ENCODE measurements around the gene PDGFC.
"Not testable (repeated sequence)": the region's sequence is repeated elsewhere in the genome, so short reads cannot be mapped to it uniquely, and the experiment has no call there.

PDGFC gene

GRCh38 chr4:156901871-156902270 lies 69.7 kb downstream of the PDGFC start:
- DNase-seq (ENCODE audit: low spot score), result peak; percentile 50

- DNase-seq (ENCODE audit: low spot score), result no peak
These were observed 73.1 kb downstream of the PDGFC start for GRCh38 chr4:156898373-156899117.

- DNase-seq (ENCODE audit: low spot score), result no peak
These were observed 75.1 kb downstream of the PDGFC start for GRCh38 chr4:156896527-156896926.

- DNase-seq (ENCODE audit: low spot score), result no peak
These were observed 77.4 kb downstream of the PDGFC start for GRCh38 chr4:156894234-156894633.

GRCh38 chr4:156892805-156893204 lies 78.8 kb downstream of the PDGFC start:
- no peak for DNase-seq (ENCODE audit: low spot score)

- DNase-seq (ENCODE audit: low spot score), result peak; percentile 33
These were observed 81.7 kb downstream of the PDGFC start for GRCh38 chr4:156889616-156890594.

GRCh38 chr4:156888762-156889161 lies 82.8 kb downstream of the PDGFC start:
- DNase-seq (ENCODE audit: low spot score), result peak; percentile 55

- DNase-seq (ENCODE audit: low spot score), result no peak
These were observed 85.1 kb downstream of the PDGFC start for GRCh38 chr4:156886481-156886880.

- DNase-seq (ENCODE audit: low spot score), result no peak
These were observed 86.2 kb downstream of the PDGFC start for GRCh38 chr4:156885374-156885773.

- DNase-seq (ENCODE audit: low spot score), result no peak
These were observed 87.4 kb downstream of the PDGFC start for GRCh38 chr4:156884183-156884582.

GRCh38 chr4:156875704-156876103 lies 95.9 kb downstream of the PDGFC start:
- no peak for DNase-seq (ENCODE audit: low spot score)

GRCh38 chr4:156875055-156875454 lies 96.5 kb downstream of the PDGFC start:
- DNase-seq (ENCODE audit: low spot score), result no peak

- no peak for DNase-seq (ENCODE audit: low spot score)
These were observed 97.8 kb downstream of the PDGFC start for GRCh38 chr4:156873799-156874198.

- DNase-seq (ENCODE audit: low spot score), result no peak
These were observed 100.7 kb downstream of the PDGFC start for GRCh38 chr4:156870861-156871260.

GRCh38 chr4:156870131-156870530 lies 101.5 kb downstream of the PDGFC start:
- no peak for DNase-seq (ENCODE audit: low spot score)

- DNase-seq (ENCODE audit: low spot score), result not testable (repeated sequence)
These were observed 105.5 kb downstream of the PDGFC start for GRCh38 chr4:156866088-156866487.

- no peak for DNase-seq (ENCODE audit: low spot score)
These were observed 106.1 kb downstream of the PDGFC start for GRCh38 chr4:156865451-156865850.

- no peak for DNase-seq (ENCODE audit: low spot score)
These were observed 113.5 kb downstream of the PDGFC start for GRCh38 chr4:156858071-156858470.

- no peak for DNase-seq (ENCODE audit: low spot score)
These were observed 132.8 kb downstream of the PDGFC start for GRCh38 chr4:156838761-156839160.

GRCh38 chr4:156837625-156838345 lies 133.8 kb downstream of the PDGFC start:
- DNase-seq (ENCODE audit: low spot score), result no peak

- DNase-seq (ENCODE audit: low spot score), result no peak
These were observed 138.7 kb downstream of the PDGFC start for GRCh38 chr4:156832886-156833285.

GRCh38 chr4:156830351-156830750 lies 141.2 kb downstream of the PDGFC start:
- DNase-seq (ENCODE audit: low spot score), result peak; percentile 75

All from AG08395 (cell line).